Right lobe of liver (tissue), 4 donors: Measurements from ENCODE around the gene DNAJC13.

Experiments used
- CTCF ChIP-seq, 4 donors: fragments of 200-600 bp in 3 of 4; fragments of 450-650 bp in 1 of 4; IDR thresholded peaks; one replicate each; pipeline versions ENCODE4 v1.5.1 to v1.8.0; 2016 to 2022; ENCODE audit warnings: antibody characterized with exemption in 4 of 4, mild to moderate bottlenecking in 2 of 4
- POLR2A ChIP-seq: fragments of 450-650 bp; IDR thresholded peaks from one replicate; pipeline ENCODE4 v1.6.1; 2017; ENCODE audit warnings: antibody characterized with exemption, mild to moderate bottlenecking
- donor health status: DM: no; HTN: no; CAD: no.
- donor health status: DM: no; HTN: no; CAD: no.
- donor health status: DM: no; HTN: yes; CAD: no.

GRCh38 chr3:132461544-132461943 is 44.2 kb downstream of the DNAJC13 start:
- TF ChIP-seq CTCF (IDR thresholded peaks at IDR 0.05), result no peak
- TF ChIP-seq POLR2A, result no peak
